Adrenal gland (tissue), 12 donors: ENCODE measurements around the gene ITIH3. TPM values are rescaled to one million over a fixed set of nuclear protein-coding genes. Genes with fewer than 3 reads are reported as not detected.

Source experiments
- DNase-seq, 7 donors: peaks; one replicate each; pipeline ENCODE4 v3.0.0-alpha.2; 2019 to 2020
- H3K27ac ChIP-seq, 5 donors: fragments of 200-600 bp; sonication (generic) in 4 of 5; 1 replicate in 3 of 5; 2 replicates in 2 of 5; pipeline versions ENCODE4 v1.5.1 to v1.8.0; 2016 to 2020; ENCODE audit warnings: mild to moderate bottlenecking in 1 of 5
- H3K27me3 ChIP-seq: fragments of 200-600 bp; 2 replicates; pipeline ENCODE4 v1.8.0; 2021
- H3K36me3 ChIP-seq, 2 donors: fragments of 200-600 bp; replicated peaks in 1 of 2; 1 replicate in 1 of 2; 2 replicates in 1 of 2; pipeline versions ENCODE4 v1.5.1 to v1.8.0; 2018 to 2022
- H3K4me1 ChIP-seq, 2 donors: fragments of 200-600 bp; replicated peaks in 1 of 2; 1 replicate in 1 of 2; 2 replicates in 1 of 2; pipeline versions ENCODE4 v1.5.1 to v1.8.0; 2018 to 2021
- H3K4me3 ChIP-seq, 4 donors: fragments of 200-600 bp; sonication (generic) in 3 of 4; one replicate each; pipeline ENCODE4 v1.5.1; 2016 to 2018
- H3K9me3 ChIP-seq, 3 donors: fragments of 200-600 bp; sonication (generic) in 1 of 3; replicated peaks in 1 of 3; 1 replicate in 2 of 3; 2 replicates in 1 of 3; pipeline versions ENCODE4 v1.5.1 to v1.8.0; 2016 to 2021
- CTCF ChIP-seq, 6 experiments: fragments of 450-650 bp in 4 of 6; fragments of 200-600 bp in 2 of 6; sonication (generic) in 1 of 6; IDR thresholded peaks; 1 replicate in 5 of 6; 2 replicates in 1 of 6; pipeline versions ENCODE4 v1.5.1 to v1.8.0; 2016 to 2021; ENCODE audit warnings: antibody characterized with exemption in 6 of 6, mild to moderate bottlenecking in 2 of 6, moderate library complexity in 1 of 6
- POLR2A ChIP-seq, 2 donors: fragments of 450-650 bp; IDR thresholded peaks; one replicate each; pipeline ENCODE4 v1.6.1; 2017; ENCODE audit warnings: antibody characterized with exemption in 2 of 2, mild to moderate bottlenecking in 2 of 2, moderate library complexity in 1 of 2
- WGBS, 4 donors: extraction: QIAGEN DNeasy Blood & Tissue Kit in 2 of 4; methylation state at CpG; one replicate each; pipeline versions ENCODE4 v1.1.5 to v1.1.7; 2013 to 2017; 5-methylcytosine and 5-hydroxymethylcytosine counted together
- intact Hi-C, 2 donors: fragments of 100-400 bp; cut with DNase I; formaldehyde crosslinking; loops; one replicate each; pipeline versions ENCODE4 v1.14.1 to v1.15.0; 2022 to 2023
- polyA plus RNA-seq, 3 donors: library from polyadenylated mRNA; stranded (reverse); fragments of 200-250 nt in 2 of 3; fragments of 350-450 nt in 1 of 3; fragmentation: Illumina TruSeq in 1 of 3; extraction: RNeasy Lipid Tissue Mini Kit (QIAGEN cat#74804) in 1 of 3; gene quantifications; one replicate each; pipeline ENCODE4 v1.2.3, GENCODE V29; 2013 to 2014
- total RNA-seq, 9 donors: library from RNA; depleted of rRNA in 4 of 9; stranded (reverse); fragments of >200 nt in 4 of 9; fragments of 120-200 nt in 1 of 9; fragmentation: NEBNext Ultra II Directional in 1 of 9; extraction: Animal tissue kit (Norgen Biotek cat#: 25700) in 1 of 9; gene quantifications; one replicate each; pipeline versions ENCODE4 v1.1.0 to v1.2.4, GENCODE V29; 2013 to 2023
- donor health status: healthy with polysubstance abuse.
- donor health status: Bipolar disorder and iron deficiency.
- donor health status: DM: yes; HTN: yes; CAD: no.
- donor health status: DM: no; HTN: no; CAD: no.
- donor health status: DM: no; HTN: no; CAD: no.
- donor health status: DM: yes; HTN: yes; CAD: no.

Gene ITIH3
- total and polyA plus RNA-seq, 12 donors, result 0.18 to 31.7 (median 3.2) TPM

GRCh38 chr3:52798978-52799476 lies 4.4 kb downstream of the ITIH3 start:
- Histone ChIP-seq H3K4me3 (no peak overlapping the region), H3K36me3 (no peaks in the 10 kb centered on the region), H3K27ac (no peak overlapping the region), H3K4me1 (no peaks in the 10 kb centered on the region), H3K9me3 (no peaks in the 10 kb centered on the region), H3K27me3 (no peaks in the 10 kb centered on the region)
- DNase-seq, result peak; percentile 30 to 61 (median 47)
- intact Hi-C loops, result no loop called here
- 53 to 71% (median 66%) methylated on average over 7 to 14 of the region's 14 CpGs for WGBS, 4 donors
- TF ChIP-seq POLR2A (IDR thresholded peaks at IDR 0.05) (no peak), CTCF (IDR thresholded peaks at IDR 0.05) (peak; percentile 18 to 48 (median 42))

GRCh38 chr3:52800079-52800478 lies 5.5 kb downstream of the ITIH3 start:
- Histone ChIP-seq H3K27ac (no peak overlapping the region), H3K36me3 (no peaks in the 10 kb centered on the region), H3K27me3 (no peaks in the 10 kb centered on the region), H3K9me3 (no peaks in the 10 kb centered on the region), H3K4me1 (no peaks in the 10 kb centered on the region), H3K4me3 (no peak overlapping the region)
- TF ChIP-seq CTCF (IDR thresholded peaks at IDR 0.05) (no peak), POLR2A (IDR thresholded peaks at IDR 0.05) (no peak)
- peak in 1 of 7 donors; percentile 44 for DNase-seq
- intact Hi-C loops, result no loop called here
- WGBS, 4 donors, result 66 to 82% (median 81%) methylated on average over 5 to 7 of the region's 7 CpGs

GRCh38 chr3:52801839-52802238 lies 7.2 kb downstream of the ITIH3 start:
- no peaks in the 10 kb centered on the region for H3K36me3 ChIP-seq
- intact Hi-C loops, result no loop called here
- H3K4me1 ChIP-seq, result no peaks in the 10 kb centered on the region
- no peak for TF ChIP-seq CTCF (IDR thresholded peaks at IDR 0.05)
- no peak for TF ChIP-seq POLR2A (IDR thresholded peaks at IDR 0.05)
- H3K27ac ChIP-seq, result peak overlapping the region in 1 of 5 donors; percentile 63
- H3K27me3 ChIP-seq, result no peaks in the 10 kb centered on the region
- H3K9me3 ChIP-seq, result no peaks in the 10 kb centered on the region
- WGBS, 4 donors, result 42 to 51% (median 45%) methylated on average over 5 of the region's 5 CpGs
- H3K4me3 ChIP-seq, result no peak overlapping the region
- DNase-seq, result no peak

- Histone ChIP-seq H3K36me3 (no peaks in the 10 kb centered on the region), H3K27me3 (no peaks in the 10 kb centered on the region), H3K4me3 (no peak overlapping the region), H3K27ac (no peak overlapping the region), H3K4me1 (no peaks in the 10 kb centered on the region), H3K9me3 (no peaks in the 10 kb centered on the region)
- intact Hi-C loops, result no loop called here
- WGBS, 4 donors, result 77 to 85% (median 81%) methylated on average over 11 to 19 of the region's 19 CpGs
- TF ChIP-seq POLR2A (IDR thresholded peaks at IDR 0.05), result no peak
- TF ChIP-seq CTCF (IDR thresholded peaks at IDR 0.05), result no peak
- DNase-seq, result no peak
Observed at GRCh38 chr3:52805270-52806039, 10.9 kb downstream of the ITIH3 start.
